GM21576 (cell line): ENCODE measurements around the gene CYTH3.
A peak's percentile ranks its signal among the peaks of the same experiment; 100 is the strongest.

Experiments used
- ATAC-seq: cut with Tn5 transposase; IDR thresholded peaks from one replicate; pipeline ENCODE4 v1.9.1; 2021; ENCODE audit warnings: mild to moderate bottlenecking, moderate library complexity; ENCODE audit not compliant: unreplicated experiment

CYTH3 gene

GRCh38 chr7:6167587-6168476 is 104.6 kb downstream of the CYTH3 start:
- no peak for ATAC-seq

GRCh38 chr7:6167004-6167551 is 105.3 kb downstream of the CYTH3 start:
- ATAC-seq = no peak

GRCh38 chr7:6166443-6166891 is 106.0 kb downstream of the CYTH3 start:
- ATAC-seq = no peak

- no peak for ATAC-seq
Observed at GRCh38 chr7:6165521-6166320, 106.7 kb downstream of the CYTH3 start.

- no peak for ATAC-seq
Observed at GRCh38 chr7:6165075-6165474, 107.3 kb downstream of the CYTH3 start.

- ATAC-seq = no peak
Observed at GRCh38 chr7:6164491-6164890, 107.9 kb downstream of the CYTH3 start.

- no peak for ATAC-seq
Observed at GRCh38 chr7:6164010-6164409, 108.4 kb downstream of the CYTH3 start.

- ATAC-seq = no peak
Observed at GRCh38 chr7:6163402-6163801, 109.0 kb downstream of the CYTH3 start.

- no peak for ATAC-seq
Observed at GRCh38 chr7:6162650-6163366, 109.6 kb downstream of the CYTH3 start.

- no peak for ATAC-seq
Observed at GRCh38 chr7:6162331-6162620, 110.1 kb downstream of the CYTH3 start.

- peak; percentile 41 for ATAC-seq
Observed at GRCh38 chr7:6161463-6162330, 110.7 kb downstream of the CYTH3 start.

GRCh38 chr7:6160191-6160623 is 112.2 kb downstream of the CYTH3 start:
- no peak for ATAC-seq

- no peak for ATAC-seq
Observed at GRCh38 chr7:6159524-6160031, 112.8 kb downstream of the CYTH3 start.

- no peak for ATAC-seq
Observed at GRCh38 chr7:6159097-6159483, 113.3 kb downstream of the CYTH3 start.

GRCh38 chr7:6158424-6159096 is 113.9 kb downstream of the CYTH3 start:
- ATAC-seq = no peak

- no peak for ATAC-seq
Observed at GRCh38 chr7:6157685-6158423, 114.6 kb downstream of the CYTH3 start.

GRCh38 chr7:6156734-6157133 is 115.7 kb downstream of the CYTH3 start:
- no peak for ATAC-seq

GRCh38 chr7:6155596-6155995 is 116.8 kb downstream of the CYTH3 start:
- ATAC-seq = no peak
